GM12878 (cell line): Measurements from ENCODE around the gene HAO1. TPM values are rescaled to one million over a fixed set of nuclear protein-coding genes. Genes with fewer than 3 reads are reported as not detected.

Experiments used
- ATAC-seq: fragments of 200-7000 bp; cut with Tn5 transposase; 3 replicates; pipeline ENCODE4 v1.9.1; 2020; ENCODE audit warnings: mild to moderate bottlenecking, moderate library complexity
- BruUV-seq: library from RNA; stranded (reverse); fragments of 400-500 nt; replicated peaks from 2 replicates; lab custom pipeline; 2021; lab: Mats Ljungman, UMichigan
- CTCF ChIA-PET: fragments of 300-600 bp; sonication (Branson Sonifier 250); formaldehyde crosslinking; extraction: SDS; loops from one replicate; lab custom pipeline; 2021; ENCODE audit warnings: inconsistent platforms; lab: Yijun Ruan, JAX
- POLR2A ChIA-PET: fragments of 350-600 bp; formaldehyde crosslinking; extraction: SDS; loops from one replicate; lab custom pipeline; 2021; ENCODE audit warnings: inconsistent platforms; lab: Charles Lee
- RAD21 ChIA-PET: fragments of 300-600 bp; sonication (Branson Sonifier 250); formaldehyde crosslinking; loops from one replicate; lab custom pipeline; 2023; ENCODE audit warnings: antibody characterized with exemption; ENCODE audit not compliant: unreplicated experiment; lab: Charles Lee
- SMC1A ChIA-PET: fragments of 300-600 bp; sonication (Branson Sonifier 250); formaldehyde crosslinking; loops from one replicate; lab custom pipeline; 2023; ENCODE audit not compliant: unreplicated experiment, uncharacterized antibody; lab: Charles Lee
- DNase-seq: peaks from one replicate; pipeline ENCODE4 v3.0.0-alpha.2; 2011; ENCODE audit warnings: low read depth, low spot score
- FAIRE-seq: peaks from 3 replicates; lab custom pipeline; 2011; peaks lifted over from hg19 to GRCh38; lab: Jason Lieb, UNC
- H2AFZ ChIP-seq: 2 replicates; pipeline ENCODE4 v1.6.0; 2011; ENCODE audit warnings: low read depth, low read length, control low read depth; ENCODE audit not compliant: control insufficient read depth
- H3K27ac ChIP-seq: 2 replicates; pipeline ENCODE4 v1.5.1; 2011; ENCODE audit warnings: control low read depth; ENCODE audit not compliant: control insufficient read depth, insufficient read depth
- H3K27me3 ChIP-seq, 2 experiments: replicated peaks in 1 of 2; 2 replicates each; pipeline versions ENCODE4 v1.6.0 to v1.6.1; 2011; ENCODE audit warnings: low read length in 1 of 2; ENCODE audit not compliant: control insufficient read depth in 2 of 2, insufficient read depth in 2 of 2
- H3K36me3 ChIP-seq, 2 experiments: 2 replicates each; pipeline ENCODE4 v1.5.1; 2011; ENCODE audit warnings: low read length in 1 of 2; ENCODE audit not compliant: control insufficient read depth in 2 of 2, insufficient read depth in 2 of 2
- H3K4me1 ChIP-seq: 2 replicates; pipeline ENCODE4 v1.6.1; 2011; ENCODE audit warnings: mild to moderate bottlenecking, low read length, moderate library complexity, mixed read lengths; ENCODE audit not compliant: control insufficient read depth, insufficient read depth
- H3K4me2 ChIP-seq: 2 replicates; pipeline ENCODE4 v1.6.0; 2011; ENCODE audit warnings: control low read depth; ENCODE audit not compliant: control insufficient read depth, insufficient read depth
- H3K4me3 ChIP-seq: fragments of 200-600 bp; sonication (generic); 2 replicates; pipeline ENCODE4 v1.5.1; 2016
- H3K79me2 ChIP-seq: 2 replicates; pipeline ENCODE4 v1.6.0; 2011; ENCODE audit warnings: low read length; ENCODE audit not compliant: control insufficient read depth, insufficient read depth
- H3K9ac ChIP-seq: 2 replicates; pipeline ENCODE4 v1.8.0; 2011; ENCODE audit warnings: low read length, control low read depth, mixed read lengths; ENCODE audit not compliant: control insufficient read depth, insufficient read depth
- H3K9me3 ChIP-seq: replicated peaks from 3 replicates; pipeline ENCODE4 v1.5.1; 2011; ENCODE audit warnings: mild to moderate bottlenecking, low read length; ENCODE audit not compliant: control insufficient read depth, insufficient read depth
- H4K20me1 ChIP-seq: 2 replicates; pipeline ENCODE4 v1.6.0; 2011; ENCODE audit not compliant: control insufficient read depth, insufficient read depth
- CHD1 ChIP-seq: IDR thresholded peaks from 2 replicates; pipeline ENCODE4 v1.6.1; 2012; ENCODE audit warnings: low read depth, low read length, improper control_type of control experiment
- CTCF ChIP-seq, 3 experiments: IDR thresholded peaks in 2 of 3; conservative IDR thresholded peaks in 1 of 3; 2 replicates each; pipeline ENCODE4 v1.5.1; 2011; ENCODE audit warnings: low read depth in 3 of 3, low read length in 3 of 3, mild to moderate bottlenecking in 3 of 3, control low read depth in 2 of 3, moderate library complexity in 2 of 3, inconsistent platforms in 1 of 3, mixed read lengths in 1 of 3; ENCODE audit not compliant: control insufficient read depth in 2 of 3, insufficient read depth in 1 of 3; ENCODE audit errors: extremely low read depth in 1 of 3
- E2F4 ChIP-seq: IDR thresholded peaks from 2 replicates; pipeline ENCODE4 v1.6.1; 2012; ENCODE audit warnings: low read depth, low read length, improper control_type of control experiment
- ELK1 ChIP-seq: IDR thresholded peaks from 2 replicates; pipeline ENCODE4 v1.6.1; 2012; ENCODE audit warnings: low read depth, low read length, improper control_type of control experiment
- FOS ChIP-seq: IDR thresholded peaks from 3 replicates; pipeline ENCODE4 v1.6.1; 2011; ENCODE audit warnings: borderline replicate concordance; ENCODE audit not compliant: insufficient read length; ENCODE audit errors: extremely low read depth
- FOXM1 ChIP-seq: IDR thresholded peaks from 2 replicates; pipeline ENCODE4 v1.6.1; 2012; ENCODE audit warnings: low read depth, mild to moderate bottlenecking, inconsistent platforms, low read length, moderate library complexity
- IRF3 ChIP-seq: fragments of 450-650 bp; IDR thresholded peaks from 2 replicates; pipeline ENCODE4 v1.6.1; 2014; ENCODE audit warnings: mild to moderate bottlenecking
- MTA3 ChIP-seq: IDR thresholded peaks from 2 replicates; pipeline ENCODE4 v1.6.1; 2012; ENCODE audit warnings: low read length, inconsistent platforms, borderline replicate concordance
- NFYA ChIP-seq: IDR thresholded peaks from 2 replicates; pipeline ENCODE4 v1.6.1; 2011; ENCODE audit warnings: low read depth, mild to moderate bottlenecking, low read length, improper control_type of control experiment, borderline replicate concordance
- SREBF1 ChIP-seq: IDR thresholded peaks from 2 replicates; pipeline ENCODE4 v1.6.1; 2012; ENCODE audit warnings: mild to moderate bottlenecking, low read length
- SRF ChIP-seq, 2 experiments: IDR thresholded peaks; 2 replicates each; pipeline ENCODE4 v1.6.1; 2011; ENCODE audit warnings: low read depth in 2 of 2, low read length in 2 of 2, mild to moderate bottlenecking in 1 of 2, moderate library complexity in 1 of 2
- YY1 ChIP-seq: IDR thresholded peaks from 2 replicates; pipeline ENCODE4 v1.6.1; 2011; ENCODE audit warnings: low read depth, mild to moderate bottlenecking, low read length
- ZNF24 ChIP-seq: fragments of 450-650 bp; IDR thresholded peaks from 2 replicates; pipeline ENCODE4 v1.6.1; 2017; ENCODE audit warnings: antibody characterized with exemption, mild to moderate bottlenecking
- ZNF384 ChIP-seq: IDR thresholded peaks from 2 replicates; pipeline ENCODE4 v1.6.1; 2012; ENCODE audit warnings: low read depth, mild to moderate bottlenecking, low read length, improper control_type of control experiment, borderline replicate concordance
- ZNF622 ChIP-seq: fragments of 450-650 bp; IDR thresholded peaks from 2 replicates; pipeline ENCODE4 v1.6.1; 2017; ENCODE audit warnings: mild to moderate bottlenecking, inconsistent platforms
- WGBS: methylation state at CpG from one replicate; pipeline ENCODE4 v1.1.6; 2016; ENCODE audit warnings: low lambda C conversion rate; ENCODE audit not compliant: insufficient replicate concordance, insufficient coverage; ENCODE audit errors: missing lambda C conversion rate; 5-methylcytosine and 5-hydroxymethylcytosine counted together
- in situ Hi-C: fragments of 300-500 bp; cut with MboI; formaldehyde crosslinking; loops from 9 replicates; pipeline ENCODE4 v1.14.3; 2018; ENCODE audit warnings: mixed read lengths
- intact Hi-C: fragments of 100-400 bp; cut with micrococcal nuclease; formaldehyde crosslinking; loops from one replicate; pipeline ENCODE4 v1.14.2; 2022; ENCODE audit not compliant: unreplicated experiment
- polyA plus RNA-seq, 11 experiments: library from polyadenylated mRNA; depleted of rRNA in 4 of 11; unstranded in 6 of 11; stranded (reverse) in 5 of 11; fragments of >200 nt; fragmentation: Nextera tagmentation in 4 of 11; fragmentation: Illumina TruSeq in 1 of 11; extraction: Ambion mirVana in 4 of 11; extraction: Trizol in 1 of 11; gene quantifications; 1 replicate in 1 of 11; 2 replicates in 10 of 11; pipeline versions ENCODE4 v1.2.1 to v1.2.3, GENCODE V29; 2011 to 2016; ENCODE audit warnings: inconsistent platforms in 2 of 11, missing spikeins in 2 of 11, low read depth in 1 of 11
- total RNA-seq, 4 experiments: library from RNA; depleted of rRNA in 3 of 4; stranded (reverse); fragments of >200 nt in 3 of 4; fragmentation: Illumina TruSeq in 1 of 4; extraction: Trizol in 1 of 4; gene quantifications; 2 replicates each; pipeline versions ENCODE4 v1.2.1 to v1.2.3, GENCODE V29; 2013 to 2021

Gene HAO1
- total and polyA plus RNA-seq, 10 of the 15 experiments (the other 5 are each of a cell fraction or from before 2014, with no cell fraction given) = 0.03 to 0.29 (median 0.05) TPM; not detected in 7

- TF ChIP-seq NFYA = no peak
- no peak for TF ChIP-seq IRF3
- TF ChIP-seq SRF (IDR thresholded peaks at IDR 0.05; ENCODE audit: low read depth in 2 of 2, low read length in 2 of 2) = no peak
- TF ChIP-seq ZNF24 = no peak
- TF ChIP-seq, all 136 proteins: peak for 0
Observed at GRCh38 chr20:7950387-7950786, 10.1 kb upstream of the HAO1 start (continued).

- Histone ChIP-seq H3K27ac (no peak overlapping the region), H3K9ac (no peak overlapping the region), H3K4me2 (no peak overlapping the region), H3K9me3 (no peaks in the 10 kb centered on the region), H3K36me3 (no peaks in the 10 kb centered on the region), H4K20me1 (no peaks in the 10 kb centered on the region), H2AFZ (no peak overlapping the region), H3K79me2 (no peaks in the 10 kb centered on the region), H3K4me3 (no peak overlapping the region), H3K27me3 (no peaks in the 10 kb centered on the region), H3K4me1 (no peaks in the 10 kb centered on the region)
- DNase-seq = no peak
- no TSS peak for BruUV-seq
- ChIA-PET RAD21 (no interaction called here), CTCF (interaction anchor here (1.0 kb wide), 1 partner anchor 9 kb away, joined by 3 read pairs; no protein-coding TSS in a partner anchor), POLR2A (no interaction called here), SMC1A (no interaction called here)
- in situ Hi-C loops (no loop called here), intact Hi-C loops (no loop called here)
- WGBS = 0% methylated on average over 2 of the region's 2 CpGs
- FAIRE-seq = no peak
- no peak for ATAC-seq
- TF ChIP-seq ELK1 (no peak), CTCF (IDR thresholded peaks at IDR 0.05 in 2 of 3, conservative IDR thresholded peaks at IDR 0.05 in 1 of 3; ENCODE audit: control insufficient read depth in 2 of 3, extremely low read depth in 1 of 3, insufficient read depth in 1 of 3, low read depth in 3 of 3, low read length in 3 of 3) (no peak), MTA3 (no peak), FOS (no peak), SRF (IDR thresholded peaks at IDR 0.05; ENCODE audit: low read depth in 2 of 2, low read length in 2 of 2) (no peak), CHD1 (no peak), SREBF1 (no peak), NFYA (no peak), FOXM1 (no peak), ZNF622 (no peak), E2F4 (no peak), ZNF384 (no peak), YY1 (no peak)
Observed at GRCh38 chr20:7943891-7944290, 3.6 kb upstream of the HAO1 start.
